Measurements from ENCODE around the gene ELOA. TPM values are rescaled to one million over a fixed set of nuclear protein-coding genes. Genes with fewer than 3 reads are reported as not detected.

The ELOA gene
- total RNA-seq, 2 donors from 2014 or later, result 25.5 to 27.5 TPM

DNA sequence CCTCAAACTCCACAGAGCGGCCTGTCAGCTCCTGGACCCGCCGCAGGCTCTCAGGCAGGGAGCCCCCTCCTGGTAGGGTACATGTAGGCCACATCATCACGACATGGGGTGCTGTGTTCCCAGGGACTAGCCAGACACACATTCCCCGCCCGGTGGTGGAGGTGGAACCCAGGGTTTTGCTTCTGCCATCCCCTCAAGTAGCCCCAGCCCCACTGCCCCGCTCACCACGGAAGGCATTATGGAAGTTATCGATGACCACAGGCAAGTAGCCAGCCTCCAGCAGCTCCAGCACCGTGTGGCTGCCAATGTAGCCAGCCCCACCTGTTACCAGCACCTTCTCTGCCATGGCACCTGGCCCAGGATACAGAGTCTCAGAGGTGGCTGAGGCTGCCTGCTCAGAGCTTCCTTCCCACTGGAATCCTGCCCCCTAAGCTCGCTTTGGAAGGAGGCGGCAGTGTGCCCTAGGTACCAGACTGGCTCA, 55.4 kb downstream of the ELOA start:
- no peak for TF ChIP-seq CTCF (IDR thresholded peaks at IDR 0.05)
- peaks cover 24% of the 10 kb centered on the region for H3K36me3 ChIP-seq
- H3K9me3 ChIP-seq, result no peaks in the 10 kb centered on the region
- H3K4me1 ChIP-seq, result peaks cover 0 to 32% of the 10 kb centered on the region in 2 donors
- DNase-seq (ENCODE audit: low spot score), result no peak
- H3K27ac ChIP-seq, result peak overlapping the region in 1 of 2 donors; percentile 86
- no peak overlapping the region for H3K4me3 ChIP-seq
- H3K27me3 ChIP-seq, result no peaks in the 10 kb centered on the region

DNA sequence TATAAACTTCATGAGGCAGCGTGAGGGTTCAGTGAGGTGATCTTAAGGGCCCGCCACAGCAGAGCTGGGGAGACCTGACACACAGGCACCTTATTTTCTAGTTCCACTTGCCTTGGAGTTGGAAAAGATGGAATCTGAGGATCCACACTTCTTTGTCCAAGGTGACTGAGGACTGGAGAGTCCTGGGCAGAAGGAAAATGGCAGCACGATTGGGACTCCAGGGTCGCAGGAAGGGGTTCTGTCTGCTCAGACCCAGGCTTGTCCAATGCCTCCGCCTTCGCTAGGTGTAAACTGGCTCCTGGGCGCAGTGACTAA, 55.9 kb downstream of the ELOA start:
- Histone ChIP-seq H3K27ac (peak overlapping the region; percentile 86 to 93), H3K4me1 (peaks cover 0 to 26% of the 10 kb centered on the region in 2 donors), H3K36me3 (peaks cover 19% of the 10 kb centered on the region), H3K27me3 (no peaks in the 10 kb centered on the region), H3K9me3 (no peaks in the 10 kb centered on the region), H3K4me3 (peak overlapping the region in 1 of 2 donors; percentile 89)
- TF ChIP-seq CTCF (IDR thresholded peaks at IDR 0.05), result no peak
- DNase-seq (ENCODE audit: low spot score), result no peak

GRCh38 chr1:23799570-23800399, 56.5 kb downstream of the ELOA start:
- no peak for TF ChIP-seq CTCF (IDR thresholded peaks at IDR 0.05)
- Histone ChIP-seq H3K9me3 (no peaks in the 10 kb centered on the region), H3K27me3 (no peaks in the 10 kb centered on the region), H3K4me3 (peak overlapping the region; percentile 89), H3K36me3 (peaks cover 14% of the 10 kb centered on the region), H3K27ac (peak overlapping the region; percentile 86 to 93), H3K4me1 (peaks cover 0 to 26% of the 10 kb centered on the region in 2 donors)
- no peak for DNase-seq (ENCODE audit: low spot score)

DNA sequence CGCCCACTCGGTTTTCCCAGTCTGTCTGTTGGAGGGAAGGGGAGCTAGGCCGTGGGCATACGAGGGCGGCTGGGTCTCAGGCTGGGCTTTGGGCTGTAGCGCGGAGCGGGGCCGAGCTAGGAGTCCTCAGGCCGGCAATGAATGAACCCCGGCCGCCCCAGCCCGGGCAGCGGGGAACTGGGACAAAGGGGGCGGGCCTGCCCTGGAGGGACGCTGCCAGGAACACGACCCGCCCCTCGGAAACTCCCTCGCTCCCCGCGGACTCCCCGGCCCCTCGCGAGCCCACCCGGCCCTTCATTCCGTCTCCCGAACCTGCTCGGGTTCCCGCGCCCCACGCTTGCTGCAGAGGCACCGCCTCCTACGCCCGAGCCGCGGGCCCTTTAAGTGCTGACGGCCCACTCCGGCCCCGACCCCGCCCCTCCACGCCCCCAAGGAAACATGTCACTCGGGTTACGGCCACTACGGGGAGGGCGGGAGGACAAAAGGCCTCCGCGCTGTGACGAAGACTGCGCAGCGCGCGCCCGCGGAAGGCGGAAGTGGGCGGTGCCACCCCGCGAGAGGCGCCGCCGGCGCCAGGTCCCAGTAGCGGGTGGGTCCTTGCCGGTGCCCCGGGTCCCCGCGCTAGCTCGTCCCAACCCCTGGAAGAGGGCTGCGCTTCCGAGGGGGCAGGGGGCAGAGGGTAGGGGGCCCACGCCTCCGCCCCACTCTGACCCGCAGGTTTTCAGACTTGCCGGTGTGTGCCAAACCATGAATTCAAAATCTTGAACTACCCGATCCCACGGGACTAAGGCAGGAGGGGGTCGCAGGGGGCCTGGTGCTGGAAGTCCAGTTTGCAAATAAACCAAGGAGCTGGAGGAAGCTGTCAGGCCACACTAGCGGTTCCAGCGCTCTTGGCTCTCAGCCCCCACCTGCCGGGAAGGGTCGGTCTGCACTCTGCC, 57.4 kb downstream of the ELOA start, which contains the start of gene GALE:
TSS of gene GALE (minus strand) at position 355 of the 938 bp plus-strand sequence. CDS start 1,747 bp downstream, outside the sequence.
- Histone ChIP-seq H3K27ac (peak within 1 kb of the TSS; percentile 86 to 93), H3K36me3 (peaks cover 10% of the 10 kb centered on the region)

More for the DNA sequence above, 57.4 kb downstream of the ELOA start, which contains the start of gene GALE:
- H3K27me3 ChIP-seq, result no peaks in the 10 kb centered on the region
- TF ChIP-seq CTCF (IDR thresholded peaks at IDR 0.05), result no peak
- peak within 1 kb of the TSS; percentile 89 for H3K4me3 ChIP-seq
- peaks cover 0 to 26% of the 10 kb centered on the region in 2 donors for H3K4me1 ChIP-seq
- H3K9me3 ChIP-seq, result no peaks in the 10 kb centered on the region
- DNase-seq (ENCODE audit: low spot score), result peak; percentile 97

Measured in right atrium auricular region (tissue), 2 donors.